ENCODE data around the gene RAMP3. TPM values are rescaled to one million over a fixed set of nuclear protein-coding genes. Genes with fewer than 3 reads are reported as not detected.
"Not testable (repeated sequence)": the region's sequence is repeated elsewhere in the genome, so short reads cannot be mapped to it uniquely, and the experiment has no call there.

The RAMP3 gene
- total RNA-seq, 1 donor from 2014 or later, result 52.5 TPM

DNA sequence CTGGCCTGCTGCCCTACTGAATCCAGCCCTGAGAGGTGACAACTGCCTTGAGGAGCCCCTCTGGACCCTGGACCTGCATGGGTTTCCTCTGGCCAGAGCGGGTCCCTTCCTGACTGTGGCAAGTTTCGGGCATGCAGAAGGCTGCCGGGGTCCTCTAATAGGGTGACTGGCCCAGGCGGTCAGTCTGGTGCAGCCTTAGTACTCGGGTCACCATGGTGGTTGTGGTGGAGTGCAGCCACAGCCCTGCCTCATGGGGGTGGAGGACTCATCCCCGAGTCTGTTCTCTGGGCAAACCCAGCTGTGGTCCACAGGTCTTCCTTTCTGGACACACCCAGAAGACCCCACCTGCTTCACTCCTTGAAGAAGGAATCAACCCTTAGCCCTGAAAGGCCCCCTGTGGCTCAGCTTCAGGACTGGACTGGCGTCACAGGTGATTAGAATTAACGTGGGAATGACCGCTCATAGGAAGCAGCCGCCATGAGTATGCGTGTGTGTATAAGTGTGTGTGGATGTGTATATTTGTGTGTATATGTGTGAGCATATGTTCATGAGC lies 28.7 kb downstream of the RAMP3 start:
- DNase-seq (ENCODE audit: low spot score), result peak; percentile 50

DNA sequence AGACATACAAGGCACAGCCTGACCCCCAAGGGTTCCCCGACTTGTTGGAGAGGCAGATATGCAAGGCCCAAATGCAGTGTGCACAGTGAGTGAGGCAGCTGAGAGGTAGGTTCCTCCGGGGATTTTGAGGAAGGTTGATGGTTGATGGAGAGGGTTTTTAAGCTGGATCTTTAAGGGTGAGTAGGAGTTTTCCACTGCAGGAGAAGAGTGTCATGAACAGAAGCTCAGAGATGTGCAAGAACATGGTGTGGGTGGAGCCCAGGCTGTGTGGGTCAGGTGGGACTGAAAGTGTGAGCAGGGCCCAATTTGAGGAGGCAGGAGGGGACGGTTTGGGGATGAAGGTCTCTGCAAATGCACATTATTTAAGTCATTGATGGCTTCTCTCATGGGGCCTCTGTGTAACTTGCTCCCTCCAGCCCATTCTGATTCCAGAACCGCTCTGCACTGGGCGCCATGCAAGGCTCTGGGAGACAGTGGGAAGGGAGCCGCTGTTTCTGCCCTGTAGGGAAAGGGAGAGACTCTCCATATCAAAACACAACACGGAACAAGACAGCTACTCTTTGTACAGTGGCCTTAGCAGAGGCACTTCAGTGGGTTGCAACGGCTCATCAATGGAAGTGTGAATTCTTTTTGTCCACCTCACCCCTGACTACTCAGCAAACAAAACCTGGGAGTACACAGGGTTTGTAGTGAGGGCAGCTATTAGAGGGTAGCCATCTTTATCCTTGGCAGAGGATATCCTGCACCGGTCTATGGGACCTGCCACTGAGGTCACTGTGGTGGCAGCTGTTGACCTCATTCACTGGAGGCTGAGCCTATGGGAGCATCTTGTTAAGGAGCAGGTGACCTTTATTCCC lies 29.7 kb downstream of the RAMP3 start:
- DNase-seq (ENCODE audit: low spot score), result peak; percentile 69
- intact Hi-C loops (cut with DNase I), result no loop called here

More for the DNA sequence above, 28.7 kb downstream of the RAMP3 start:
- intact Hi-C loops (cut with DNase I), result no loop called here

DNA sequence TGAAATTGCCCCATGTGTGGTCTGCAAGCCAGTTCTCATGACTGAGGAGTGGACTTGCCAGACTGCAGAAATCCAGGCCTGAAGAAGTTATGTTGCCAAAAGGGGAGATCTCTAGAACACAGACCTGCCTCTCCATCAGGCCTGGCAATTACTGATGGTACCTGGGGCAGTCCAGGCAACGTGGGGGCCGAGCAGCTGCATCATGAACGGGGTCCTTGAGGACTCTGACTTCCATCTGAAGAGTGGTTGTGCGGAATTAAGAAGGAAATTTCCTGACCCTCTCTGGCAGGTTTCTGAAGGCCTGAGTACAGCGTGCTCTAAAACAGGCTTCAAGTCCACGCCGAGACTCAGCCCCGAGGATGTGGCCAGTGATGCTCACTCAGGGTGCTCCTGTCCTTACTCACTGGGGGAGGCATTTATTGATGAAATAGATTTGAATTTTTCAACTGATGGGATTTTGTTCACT lies 30.4 kb downstream of the RAMP3 start:
- peak; percentile 54 for DNase-seq (ENCODE audit: low spot score)
- intact Hi-C loops (cut with DNase I), result no loop called here

DNA sequence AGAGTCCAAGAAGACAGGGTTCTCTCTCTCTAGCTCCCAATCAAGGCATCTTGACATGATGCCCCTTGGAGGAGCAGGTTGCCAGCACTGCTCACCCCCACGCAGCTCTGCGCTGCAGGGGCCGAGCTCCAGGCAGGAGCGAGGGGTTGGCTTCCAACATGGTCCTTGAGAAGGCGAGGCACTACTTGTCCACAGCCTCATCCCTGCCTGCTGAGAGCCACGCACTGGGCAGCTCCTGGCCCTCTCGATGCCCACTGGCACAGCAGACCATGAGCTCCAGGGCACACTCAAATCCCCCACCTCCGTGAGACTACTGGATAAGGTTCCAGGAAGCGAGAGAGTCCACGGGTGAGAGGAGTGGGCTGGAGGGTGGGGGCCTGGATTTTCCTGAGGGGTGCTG lies 31.1 kb downstream of the RAMP3 start:
- intact Hi-C loops (cut with DNase I), result no loop called here
- no peak for DNase-seq (ENCODE audit: low spot score)

DNA sequence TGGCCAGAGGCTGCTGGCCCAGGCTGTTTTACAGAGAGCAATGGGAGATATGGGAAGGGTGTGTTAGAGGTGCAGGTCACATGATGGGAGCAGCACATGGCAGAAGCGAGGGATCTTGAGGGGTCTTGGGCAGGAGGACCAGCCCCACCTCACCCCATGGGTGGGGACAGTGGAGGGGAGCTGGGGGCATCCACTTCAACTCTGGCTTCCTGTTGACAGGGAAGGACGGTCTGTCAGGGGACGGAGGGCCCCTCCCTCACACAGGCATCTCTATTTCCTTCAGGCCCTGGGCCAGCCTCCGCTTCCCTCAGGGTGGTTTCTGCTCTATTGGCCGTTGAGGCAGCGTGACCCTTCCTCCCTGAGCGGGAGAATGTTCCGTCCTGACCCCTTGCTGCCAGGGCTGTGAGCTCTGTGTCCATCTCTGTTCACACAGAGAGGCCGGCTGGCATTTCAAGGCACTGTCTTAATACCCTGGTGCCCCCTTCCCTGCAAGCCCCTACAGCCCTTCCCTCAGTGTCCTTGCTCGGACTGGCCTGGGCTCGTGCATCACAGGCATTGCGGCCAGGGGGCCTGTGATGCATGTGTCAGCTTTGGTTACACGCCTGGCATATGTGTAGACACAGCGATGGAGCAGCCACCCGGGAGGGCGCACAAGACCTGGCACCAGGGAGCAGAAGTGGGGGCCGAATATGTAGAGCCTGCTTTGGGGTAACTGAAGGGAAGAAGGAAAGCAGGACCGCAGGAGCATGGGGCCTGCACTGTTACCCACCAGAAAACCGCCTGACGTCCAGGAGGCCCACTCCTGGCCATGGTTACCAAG lies 31.8 kb downstream of the RAMP3 start:
- peak; percentile 68 for DNase-seq (ENCODE audit: low spot score)
- intact Hi-C loops (cut with DNase I), result no loop called here

DNA sequence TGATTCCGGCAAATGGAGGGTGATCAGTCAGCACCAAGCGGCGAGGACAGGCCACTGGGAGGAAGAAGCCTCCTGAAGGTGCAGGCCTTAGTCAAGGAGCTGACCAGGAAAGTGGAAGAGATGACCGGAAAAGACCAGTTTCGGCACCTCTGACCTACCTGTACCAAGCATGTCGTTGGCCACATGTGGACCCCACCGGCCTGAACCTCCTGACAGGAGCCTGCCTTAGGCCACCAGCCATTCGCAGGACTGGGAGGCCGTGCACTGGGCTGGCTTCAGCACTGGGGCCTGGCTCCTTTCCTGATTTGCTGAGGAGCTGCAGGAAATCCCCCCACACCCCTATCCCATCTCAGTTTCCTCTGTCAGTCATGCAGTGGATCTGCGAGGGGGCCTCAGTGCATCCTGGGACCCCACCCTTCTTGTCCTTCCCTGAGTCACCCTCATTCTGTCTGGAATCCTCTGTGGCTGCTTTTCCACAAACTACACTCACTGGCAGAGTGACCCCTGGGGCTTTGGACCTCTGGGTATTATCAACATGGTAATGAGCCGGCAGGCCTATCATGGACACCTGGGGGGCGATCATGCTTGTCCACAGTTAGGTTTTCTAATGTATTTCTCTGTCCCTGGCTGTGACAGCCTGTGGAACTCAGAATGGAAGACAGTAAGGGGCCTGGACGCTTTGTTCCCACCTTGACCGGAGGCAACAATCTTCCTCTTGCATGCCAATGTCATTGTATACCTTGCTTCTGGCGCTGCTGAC lies 33.0 kb downstream of the RAMP3 start:
- intact Hi-C loops (cut with DNase I), result no loop called here
- peak; percentile 56 for DNase-seq (ENCODE audit: low spot score)

DNA sequence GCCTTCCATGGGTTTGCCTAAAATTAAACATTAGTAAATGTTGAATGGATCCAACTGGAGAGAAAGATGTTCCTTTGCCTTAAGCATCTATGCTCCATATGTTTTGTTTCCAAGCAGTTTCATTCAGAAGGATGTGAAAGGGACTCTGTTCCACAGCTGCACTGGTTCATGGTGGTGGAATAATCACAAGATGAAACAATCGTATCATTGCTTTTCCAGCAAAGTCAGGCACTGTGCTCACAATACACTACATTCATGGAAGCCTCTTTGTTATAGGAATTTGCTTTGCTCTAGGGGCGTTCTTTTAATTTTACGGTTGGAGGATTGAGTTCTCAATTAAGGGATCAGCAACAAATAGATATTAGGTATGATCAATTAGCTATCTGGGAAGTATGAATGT lies 33.8 kb downstream of the RAMP3 start:
- intact Hi-C loops (cut with DNase I), result no loop called here
- no peak for DNase-seq (ENCODE audit: low spot score)

DNA sequence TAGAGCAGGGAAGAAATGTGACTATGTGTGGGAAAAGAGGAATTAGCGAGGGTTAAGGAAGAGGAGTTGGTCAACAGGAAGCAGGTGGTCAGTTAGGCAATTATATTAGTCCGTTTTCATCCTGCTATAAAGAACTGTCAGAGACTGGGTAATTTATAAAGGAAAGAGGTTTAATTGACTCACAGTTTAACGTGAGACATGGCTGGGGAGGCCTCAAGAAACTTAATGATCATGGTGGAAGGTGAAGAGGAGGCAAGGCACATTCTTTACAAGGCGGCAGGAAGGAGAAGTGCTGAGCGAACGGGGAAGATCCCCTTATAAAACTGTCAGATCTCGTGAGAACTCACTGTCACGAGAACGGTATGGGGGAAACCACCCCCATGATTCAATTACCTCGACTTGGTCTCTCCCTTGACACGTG lies 35.0 kb downstream of the RAMP3 start:
- intact Hi-C loops (cut with DNase I), result no loop called here
- peak; percentile 35 for DNase-seq (ENCODE audit: low spot score)

DNA sequence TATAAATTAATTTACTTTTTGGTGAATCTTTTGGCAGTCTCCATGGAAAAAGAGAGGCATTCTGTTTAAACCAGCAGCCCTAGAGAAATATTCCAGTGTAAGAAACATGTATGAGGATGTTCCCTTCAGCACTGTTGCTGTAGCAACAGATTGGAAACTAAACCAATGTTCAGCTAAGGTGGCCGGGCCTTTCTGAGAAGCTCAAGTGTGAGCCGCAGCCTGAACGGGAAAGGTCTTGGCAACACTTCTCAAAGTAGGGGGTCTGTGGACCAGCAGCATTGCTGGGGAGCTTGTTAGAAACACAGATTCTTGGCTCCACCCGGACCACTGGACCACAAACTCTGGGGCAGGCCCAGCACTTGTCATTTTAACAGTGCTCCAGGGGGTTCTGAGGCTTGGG lies 36.2 kb downstream of the RAMP3 start:
- intact Hi-C loops (cut with DNase I), result no loop called here
- peak; percentile 64 for DNase-seq (ENCODE audit: low spot score)

DNA sequence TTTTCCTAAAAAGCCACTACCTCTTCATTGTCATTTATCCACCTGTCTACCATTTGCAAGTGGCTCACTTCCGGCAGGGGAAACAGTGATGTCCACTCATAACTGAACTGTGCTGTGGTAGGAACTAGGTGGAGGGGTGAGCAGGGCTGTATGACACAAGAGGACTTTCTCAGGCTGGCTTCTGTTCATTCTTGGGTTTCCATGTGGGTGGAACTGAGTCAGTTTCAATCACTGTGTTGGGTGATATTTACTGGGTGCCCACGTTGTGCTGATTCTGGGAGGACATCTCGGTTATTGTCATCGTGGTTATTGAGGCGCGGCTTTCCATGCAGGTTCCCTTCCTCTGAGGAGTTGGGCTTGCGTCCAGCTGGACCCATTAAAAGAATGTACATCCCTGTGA lies 38.8 kb downstream of the RAMP3 start:
- intact Hi-C loops (cut with DNase I), result no loop called here
- DNase-seq (ENCODE audit: low spot score), result peak; percentile 43

DNA sequence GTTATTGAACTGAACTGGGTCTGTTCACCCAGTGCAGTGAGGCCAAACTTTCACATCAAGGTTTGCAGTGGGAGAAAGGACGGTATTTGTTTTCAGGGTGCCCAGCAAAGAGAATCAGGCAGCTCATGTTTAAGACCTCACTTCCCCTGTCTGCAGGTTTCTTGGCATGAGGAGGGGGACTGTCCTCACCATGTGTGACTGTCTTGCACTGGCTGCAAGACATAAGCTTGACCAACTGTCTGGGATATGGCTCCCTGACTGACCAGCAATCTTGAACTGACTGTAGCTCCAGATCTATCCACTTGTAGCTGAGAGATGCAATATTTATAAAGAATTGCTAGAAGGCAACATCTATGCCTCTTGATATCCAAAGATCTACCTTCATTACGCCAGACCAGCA lies 39.9 kb downstream of the RAMP3 start:
- DNase-seq (ENCODE audit: low spot score), result peak; percentile 56
- intact Hi-C loops (cut with DNase I), result no loop called here

DNA sequence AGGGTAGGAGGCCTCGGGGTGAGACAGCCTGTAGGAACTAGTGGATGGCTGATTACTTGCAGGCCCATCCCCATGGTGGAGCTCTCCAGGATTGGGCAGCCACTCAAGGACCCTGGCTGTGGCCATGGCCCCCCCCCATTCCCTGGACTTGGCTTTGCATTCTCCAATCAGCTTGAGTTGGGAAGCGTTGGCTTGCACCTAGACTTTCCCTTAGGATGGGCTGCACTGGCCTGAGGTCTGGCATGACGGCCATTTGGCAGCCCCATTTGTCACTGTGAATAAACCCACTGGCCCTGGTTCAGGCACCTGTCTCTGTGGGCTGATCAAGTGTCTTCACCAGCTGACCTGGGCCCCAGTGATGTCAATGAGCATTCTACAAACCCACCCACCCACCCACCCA lies 41.4 kb downstream of the RAMP3 start:
- intact Hi-C loops (cut with DNase I), result no loop called here
- DNase-seq (ENCODE audit: low spot score), result peak; percentile 53

DNA sequence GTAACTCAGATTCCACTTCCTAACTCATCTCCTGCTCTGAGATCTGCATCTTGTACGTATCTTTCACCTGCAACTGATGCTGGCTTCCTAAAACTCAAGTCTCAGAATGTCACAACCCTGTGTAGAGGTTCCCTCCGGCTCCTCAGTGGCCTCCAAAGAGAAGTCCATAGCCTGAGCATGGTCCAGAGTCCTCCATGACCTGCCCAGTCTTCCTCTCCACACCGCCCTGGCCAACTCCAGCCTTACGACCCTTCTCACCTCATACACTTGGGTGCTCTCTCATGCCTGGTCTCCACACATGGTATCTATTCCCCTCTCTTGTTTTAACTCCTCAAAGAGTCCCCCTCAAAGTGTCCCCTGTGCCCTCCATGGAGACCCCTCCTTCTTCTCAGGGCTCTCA lies 41.9 kb downstream of the RAMP3 start:
- intact Hi-C loops (cut with DNase I), result no loop called here
- DNase-seq (ENCODE audit: low spot score), result peak; percentile 36

DNA sequence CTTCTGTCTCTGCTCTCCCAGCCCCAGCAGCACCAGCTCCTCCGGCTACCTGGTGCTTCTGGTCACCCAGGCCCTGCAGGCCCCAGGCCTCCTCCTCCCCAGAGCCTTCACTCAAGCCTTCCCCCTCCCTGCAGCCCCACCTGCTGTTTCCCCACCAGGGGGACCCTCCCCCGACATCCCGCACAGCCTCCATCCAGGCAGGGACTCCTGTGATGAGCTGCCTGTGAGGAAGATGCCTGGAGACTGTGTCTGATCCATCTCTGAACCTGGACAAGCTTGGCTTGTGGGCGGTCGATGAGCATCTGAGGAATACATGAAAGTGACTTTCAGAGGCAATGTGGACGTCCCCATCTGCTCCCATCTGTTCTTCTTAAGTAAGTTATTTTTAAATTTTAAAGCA lies 45.0 kb downstream of the RAMP3 start:
- intact Hi-C loops (cut with DNase I), result no loop called here
- DNase-seq (ENCODE audit: low spot score), result peak; percentile 55

DNA sequence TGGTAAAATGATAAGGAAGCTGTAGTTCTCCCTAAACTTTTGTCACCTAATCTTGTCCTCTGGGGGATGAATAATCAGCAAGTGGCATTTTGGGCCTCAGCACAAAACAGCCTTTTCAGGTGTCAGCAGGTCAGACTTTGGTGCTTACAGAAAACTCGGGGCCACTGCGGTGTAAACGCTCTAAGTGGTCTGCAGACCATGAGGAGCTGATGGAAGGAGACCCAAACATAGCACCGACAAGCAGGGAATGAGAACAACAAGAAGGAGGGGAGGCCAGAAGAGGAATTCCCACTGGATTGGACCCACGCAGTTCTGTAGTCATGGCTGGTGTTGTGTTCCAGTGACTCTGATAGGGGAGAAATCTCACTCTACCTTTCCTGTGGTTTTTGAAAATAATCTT lies 45.4 kb downstream of the RAMP3 start:
- intact Hi-C loops (cut with DNase I), result no loop called here
- DNase-seq (ENCODE audit: low spot score), result peak; percentile 19

DNA sequence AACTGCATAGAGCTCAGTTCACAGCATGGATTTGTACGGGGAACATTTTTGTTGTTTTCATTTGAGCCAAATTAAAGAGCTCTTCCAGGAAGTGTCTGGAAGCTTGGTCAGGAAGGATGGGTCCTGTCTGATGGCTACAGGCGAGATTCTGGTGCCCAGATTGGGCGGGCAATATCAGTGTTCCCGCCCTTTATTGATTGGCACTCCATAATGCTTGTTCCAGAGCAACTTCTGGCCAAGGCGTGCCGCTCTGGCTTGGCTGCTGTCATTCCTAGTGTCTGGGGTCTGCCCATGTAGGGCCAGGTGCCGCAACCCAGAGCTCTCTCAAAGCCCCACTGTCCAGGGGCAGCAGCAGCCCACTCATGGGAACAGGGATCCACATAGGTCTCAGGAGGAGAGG lies 45.9 kb downstream of the RAMP3 start:
- intact Hi-C loops (cut with DNase I), result no loop called here
- DNase-seq (ENCODE audit: low spot score), result peak; percentile 71

DNA sequence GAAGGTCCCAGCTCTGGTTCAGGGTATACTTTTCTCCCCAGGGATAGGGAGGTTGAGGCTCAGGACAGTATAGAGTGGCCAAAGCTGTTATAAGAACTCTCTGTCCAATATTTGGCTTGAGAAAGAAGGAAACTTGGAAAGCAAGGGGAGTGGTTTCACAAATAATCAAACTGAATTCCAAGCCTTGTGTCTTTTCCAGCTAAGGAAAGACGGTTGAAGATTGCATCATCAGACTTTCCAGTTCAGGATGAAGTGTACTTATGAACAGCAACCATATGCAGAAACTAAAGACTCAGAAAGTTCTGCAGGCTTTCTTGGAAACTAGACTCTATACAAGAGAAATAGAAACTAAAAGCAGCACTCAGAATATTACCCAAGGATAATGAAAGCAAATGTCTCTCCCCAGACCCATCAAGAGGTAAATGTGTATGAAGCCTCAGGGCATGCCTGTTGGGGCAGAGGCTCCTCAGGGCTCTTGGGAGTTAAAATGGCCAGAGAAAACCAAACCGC lies 46.4 kb downstream of the RAMP3 start:
- intact Hi-C loops (cut with DNase I), result no loop called here
- DNase-seq (ENCODE audit: low spot score), result no peak

DNA sequence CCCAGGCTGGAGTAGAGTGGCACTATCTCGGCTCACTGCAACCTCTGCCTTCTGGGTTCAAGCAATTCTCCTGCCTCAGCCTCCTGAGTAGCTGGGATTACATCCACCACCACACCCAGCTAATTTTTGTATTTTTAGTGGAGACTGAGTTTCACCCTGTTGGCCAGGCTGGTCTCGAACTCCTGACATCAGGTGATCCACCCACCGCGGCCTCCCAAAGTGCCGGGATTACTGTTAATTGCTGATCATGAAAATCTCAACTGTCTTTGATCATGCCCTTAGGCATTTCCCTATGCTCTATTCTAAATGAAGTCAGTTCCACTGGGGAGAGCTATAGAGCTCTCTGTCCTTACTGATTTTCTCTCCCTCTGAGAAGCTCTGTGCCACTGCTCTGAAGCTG lies 48.7 kb downstream of the RAMP3 start:
- DNase-seq (ENCODE audit: low spot score); intact Hi-C loops (cut with DNase I): not testable (repeated sequence)

DNA sequence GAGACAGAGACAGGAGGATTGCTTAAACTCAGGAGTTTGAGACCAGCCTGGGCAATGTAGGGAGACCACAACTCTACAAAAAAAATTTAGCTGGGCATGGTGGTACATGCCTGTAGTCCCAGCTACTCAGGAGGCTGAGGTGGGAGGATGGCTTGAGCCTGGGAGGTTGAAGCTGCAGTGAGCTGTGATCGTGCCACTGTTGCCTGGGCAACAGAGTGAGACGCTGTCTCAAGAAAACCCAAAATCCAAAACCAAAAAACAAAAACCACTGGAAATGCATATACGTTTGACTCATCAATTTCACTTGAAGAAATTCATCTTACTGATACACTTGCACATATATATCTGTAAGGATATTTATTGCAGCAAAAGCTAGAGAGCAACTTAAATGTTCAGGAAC lies 52.3 kb downstream of the RAMP3 start:
- intact Hi-C loops (cut with DNase I); DNase-seq (ENCODE audit: low spot score): not testable (repeated sequence)
